Fibroblast of skin of right quadriceps (primary cell): Measurements from ENCODE around the gene LAMTOR2.
A peak's percentile ranks its signal among the peaks of the same experiment; 100 is the strongest.
"Not testable (repeated sequence)": the region's sequence is repeated elsewhere in the genome, so short reads cannot be mapped to it uniquely, and the experiment has no call there.

Source experiments
- DNase-seq: peaks from one replicate; pipeline ENCODE4 v3.0.0-alpha.2; 2013

LAMTOR2 gene

GRCh38 chr1:156052862-156053767 lies 1.5 kb upstream of the LAMTOR2 start:
- DNase-seq: peak; percentile 61

- peak; percentile 88 for DNase-seq
Observed at GRCh38 chr1:156053768-156054499, 648 bp upstream of the LAMTOR2 start, which contains the start of gene UBQLN4. TSS of gene UBQLN4 (minus strand) at chr1:156053798. CDS start at chr1:156053701, 97 bp downstream.

GRCh38 chr1:156055281-156056048 lies 883 bp downstream of the LAMTOR2 start:
- DNase-seq: no peak

DNA sequence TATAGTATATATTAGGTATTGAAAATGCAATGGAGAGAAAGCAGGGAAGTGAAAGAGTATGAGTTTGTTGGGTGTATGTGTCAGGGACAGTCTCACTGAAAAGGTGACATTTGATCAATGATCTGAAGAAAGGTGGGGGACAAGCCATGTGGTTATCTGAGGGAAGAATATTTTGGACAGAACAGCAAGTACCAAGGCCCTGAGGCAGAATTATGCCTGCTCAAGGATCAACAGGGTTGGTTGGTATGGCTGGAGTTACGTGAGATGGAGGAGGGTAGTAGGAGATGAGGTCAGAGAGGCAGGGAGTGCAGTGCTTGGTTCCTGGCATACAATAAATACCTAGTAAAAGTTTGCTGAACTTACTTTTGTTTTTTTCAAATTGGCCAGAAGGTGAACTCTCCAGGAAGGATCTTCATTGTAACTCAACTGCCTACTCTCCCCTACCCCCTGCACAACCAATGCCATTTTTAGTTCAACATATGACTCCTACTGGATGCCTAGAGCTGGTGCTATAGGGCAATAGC lies 1.8 kb downstream of the LAMTOR2 start:
- DNase-seq: no peak

DNA sequence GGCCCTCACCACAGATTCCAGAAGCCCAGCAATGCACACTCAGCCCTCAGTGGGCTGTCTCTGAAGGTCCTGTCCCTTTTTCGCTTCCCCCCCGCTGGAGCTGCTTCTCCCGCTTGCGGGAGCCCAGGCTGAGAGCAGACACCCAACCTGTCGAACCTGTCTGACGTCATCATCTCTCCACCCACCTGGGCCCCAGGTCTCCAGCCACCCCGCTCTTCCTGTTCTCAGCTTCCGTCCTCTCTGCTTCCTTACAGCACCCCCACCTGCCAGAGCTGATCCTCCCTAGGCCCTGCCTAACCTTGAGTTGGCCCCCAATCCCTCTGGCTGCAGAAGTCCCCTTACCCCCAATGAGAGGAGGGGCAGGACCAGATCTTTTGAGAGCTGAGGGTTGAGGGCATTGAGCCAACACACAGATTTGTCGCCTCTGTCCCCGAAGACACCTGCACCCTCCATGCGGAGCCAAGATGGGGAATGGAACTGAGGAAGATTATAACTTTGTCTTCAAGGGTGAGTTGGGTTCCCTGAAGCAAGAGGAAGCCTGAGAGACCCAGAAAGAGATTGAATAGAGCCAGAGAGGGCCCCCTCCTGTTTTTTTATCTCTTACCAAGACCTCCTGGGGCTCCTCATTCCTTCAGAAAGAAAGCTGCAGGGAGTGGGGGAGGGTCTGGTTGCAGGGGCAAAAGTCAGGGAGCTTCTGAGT lies 6.5 kb downstream of the LAMTOR2 start, which contains the start of gene RAB25:
Gene RAB25 (plus strand): TSS at position 224 of the 700 bp plus-strand sequence. CDS start 241 bp downstream, at position 465.
- DNase-seq: no peak

DNA sequence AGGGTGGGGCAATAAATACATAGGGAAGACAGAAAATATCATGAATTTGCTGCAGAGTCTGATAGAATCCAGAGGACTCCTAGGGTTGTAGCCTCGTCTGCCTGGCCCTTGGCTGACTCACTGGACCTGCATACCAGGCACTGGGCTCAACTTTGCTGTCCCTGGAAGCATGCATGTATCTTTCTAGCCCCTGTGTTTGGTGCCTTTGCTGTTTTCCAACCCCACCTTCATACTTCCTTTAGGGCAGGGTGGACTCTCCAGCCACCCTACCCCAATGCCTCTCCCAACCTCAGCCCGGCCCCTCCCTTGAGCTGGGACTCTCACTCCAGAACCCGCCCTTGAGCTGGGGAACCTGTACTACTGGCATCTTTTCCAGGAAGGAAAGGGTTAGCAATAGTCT lies 7.6 kb downstream of the LAMTOR2 start:
- DNase-seq: no peak

DNA sequence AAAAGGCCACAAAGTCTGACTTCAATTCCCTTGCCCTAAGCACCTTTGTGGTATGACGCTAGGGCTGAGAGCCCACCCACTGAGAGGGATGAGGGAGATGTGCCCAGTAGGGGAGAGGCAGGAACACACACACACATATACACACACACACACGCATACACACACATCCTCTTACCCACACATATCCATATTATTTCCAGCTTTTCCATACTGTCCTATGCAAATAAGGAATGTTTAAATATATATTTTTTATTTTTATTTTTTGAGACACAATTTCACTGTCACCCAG lies 9.4 kb downstream of the LAMTOR2 start:
- DNase-seq: peak; percentile 28

- DNase-seq: no peak
Observed at GRCh38 chr1:156064615-156065014, 10.0 kb downstream of the LAMTOR2 start.

- no peak for DNase-seq
Observed at GRCh38 chr1:156065212-156065611, 10.6 kb downstream of the LAMTOR2 start.

GRCh38 chr1:156065871-156066270 lies 11.3 kb downstream of the LAMTOR2 start:
- DNase-seq: no peak

DNA sequence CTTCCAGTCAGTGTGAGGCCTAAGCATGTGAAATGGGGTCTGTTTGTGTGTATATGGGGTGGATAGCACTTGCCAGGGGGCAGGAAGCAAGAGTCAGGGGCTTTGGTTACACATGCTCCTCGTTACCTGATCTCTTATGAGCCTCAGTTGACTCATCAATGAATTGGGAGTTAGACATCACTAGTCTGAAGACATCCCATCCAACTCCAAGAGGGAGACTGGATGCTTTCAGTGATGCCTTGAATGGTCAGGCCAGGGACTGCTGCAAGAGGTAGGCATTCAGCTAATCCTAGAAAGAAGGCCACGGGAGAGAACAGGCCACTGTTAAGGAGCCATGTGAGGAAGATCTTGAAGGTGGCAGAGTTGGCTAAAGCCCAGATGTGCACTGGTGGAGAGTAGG lies 12.7 kb downstream of the LAMTOR2 start:
- DNase-seq: no peak

DNA sequence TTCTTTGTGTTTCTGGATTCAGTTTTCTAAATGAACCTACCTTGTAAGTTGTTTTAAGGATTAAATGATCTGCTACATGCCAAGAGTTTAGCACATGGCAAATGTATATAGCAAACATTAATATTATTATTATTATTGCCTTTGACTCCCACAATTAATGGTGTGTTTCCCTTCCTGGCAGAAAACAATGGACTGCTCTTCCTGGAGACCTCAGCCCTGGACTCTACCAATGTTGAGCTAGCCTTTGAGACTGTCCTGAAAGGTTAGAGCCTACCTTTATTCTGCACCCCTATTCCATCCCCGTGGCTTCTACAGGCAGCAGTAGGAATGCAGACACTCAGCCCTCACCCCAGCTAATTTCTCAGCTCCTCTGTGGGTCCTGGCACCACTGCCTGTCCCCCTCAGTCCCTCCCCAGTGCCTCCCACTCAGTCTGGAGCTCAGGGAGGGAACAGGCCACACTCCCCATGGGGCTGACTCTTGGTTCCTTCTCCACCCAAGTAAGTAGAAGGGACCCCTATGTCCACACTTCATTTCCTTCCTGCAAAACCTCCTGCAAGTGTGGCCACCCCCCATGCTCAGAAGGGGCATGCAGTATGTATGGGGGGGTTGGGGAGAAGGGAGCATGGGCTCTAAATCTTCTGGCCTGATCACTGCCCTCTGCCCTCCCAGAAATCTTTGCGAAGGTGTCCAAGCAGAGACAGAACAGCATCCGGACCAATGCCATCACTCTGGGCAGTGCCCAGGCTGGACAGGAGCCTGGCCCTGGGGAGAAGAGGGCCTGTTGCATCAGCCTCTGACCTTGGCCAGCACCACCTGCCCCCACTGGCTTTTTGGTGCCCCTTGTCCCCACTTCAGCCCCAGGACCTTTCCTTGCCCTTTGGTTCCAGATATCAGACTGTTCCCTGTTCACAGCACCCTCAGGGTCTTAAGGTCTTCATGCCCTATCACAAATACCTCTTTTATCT lies 15.2 kb downstream of the LAMTOR2 start:
- DNase-seq: no peak

DNA sequence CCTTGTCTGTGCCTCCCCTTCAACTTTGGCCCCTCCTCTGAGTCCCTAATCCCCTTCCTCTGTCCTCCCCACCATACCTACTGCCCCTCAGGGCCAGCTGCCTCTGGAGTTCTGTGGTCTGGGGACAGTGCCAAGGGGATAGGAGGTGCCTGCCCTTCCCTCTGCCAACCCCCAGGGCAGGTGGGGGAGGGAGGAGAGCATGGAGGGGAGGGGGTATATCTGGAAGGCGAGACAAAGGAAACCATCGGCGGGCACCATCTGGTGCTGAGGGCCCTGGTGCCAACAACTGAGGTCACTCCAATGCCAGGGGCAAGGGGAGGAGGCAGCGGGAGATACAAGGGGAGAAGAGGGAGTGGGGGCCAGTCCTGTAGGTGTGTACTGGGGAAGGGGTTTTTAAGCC lies 16.0 kb downstream of the LAMTOR2 start:
- DNase-seq: no peak

- DNase-seq: not testable (repeated sequence)
Observed at GRCh38 chr1:156071332-156071816, 16.8 kb downstream of the LAMTOR2 start.

GRCh38 chr1:156072251-156072650 lies 17.7 kb downstream of the LAMTOR2 start:
- no peak for DNase-seq

- no peak for DNase-seq
Observed at GRCh38 chr1:156073110-156073687, 18.6 kb downstream of the LAMTOR2 start.

DNA sequence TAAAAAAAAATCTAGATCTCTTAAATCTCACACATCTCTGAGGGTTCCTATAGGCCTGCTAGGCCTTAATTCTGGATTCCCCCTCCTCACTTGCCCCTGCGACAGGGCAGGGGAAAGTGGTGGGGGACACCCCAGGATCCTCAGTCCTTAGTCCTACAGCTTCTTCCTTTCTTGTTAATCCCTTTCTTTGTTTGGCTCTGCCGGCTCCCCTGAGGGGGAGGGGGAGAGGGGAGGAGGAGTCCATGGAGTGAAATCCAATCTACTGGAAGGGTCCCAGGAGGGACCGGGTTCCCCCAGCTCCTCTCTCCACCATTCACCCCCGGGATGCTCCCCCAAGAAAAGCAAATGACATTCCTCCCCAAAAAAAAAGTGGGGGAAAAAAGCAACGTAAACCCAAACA lies 19.2 kb downstream of the LAMTOR2 start:
- no peak for DNase-seq

DNA sequence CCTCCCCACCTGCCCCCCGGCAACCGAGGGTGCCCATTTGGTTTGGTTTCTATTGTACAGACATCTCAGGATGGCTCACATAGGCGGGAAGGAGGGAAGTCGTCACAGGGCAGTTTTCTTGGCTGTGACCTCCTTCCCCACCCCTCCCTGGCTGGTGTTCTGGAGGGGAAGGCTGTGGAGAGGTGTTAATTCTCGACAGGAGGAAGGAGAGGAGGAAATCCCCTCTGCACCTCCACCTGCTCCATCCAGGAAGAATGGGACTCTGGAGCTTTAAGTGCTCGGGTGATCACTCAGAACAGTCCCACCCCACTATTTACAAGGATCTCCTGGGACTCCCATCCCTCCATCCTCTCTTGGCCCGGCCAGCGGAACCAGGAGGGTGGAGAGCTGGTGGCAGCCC lies 20.1 kb downstream of the LAMTOR2 start:
- no peak for DNase-seq

DNA sequence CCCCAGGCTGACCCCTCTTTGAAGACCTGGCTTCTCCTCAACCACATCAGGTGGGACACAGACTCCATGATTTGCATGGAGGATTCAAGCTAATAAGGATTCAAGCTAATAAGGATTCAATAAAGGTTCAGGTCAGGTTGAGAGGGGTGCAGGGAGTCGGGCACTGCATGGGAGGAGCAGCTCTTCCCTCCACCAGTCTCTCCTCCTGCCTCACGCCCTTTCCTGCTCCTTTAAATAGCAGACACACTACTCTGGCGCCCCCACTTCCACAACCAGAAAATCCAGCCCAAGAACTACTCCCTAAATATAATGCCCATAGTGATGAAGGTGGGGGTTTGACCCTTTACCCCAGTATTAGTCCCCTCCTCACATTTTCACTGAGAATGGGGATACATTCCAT lies 20.6 kb downstream of the LAMTOR2 start:
- DNase-seq: no peak

GRCh38 chr1:156075775-156076204 lies 21.2 kb downstream of the LAMTOR2 start:
- no peak for DNase-seq
